RPMI7951 (cell line): ENCODE results near the gene CNPY4. TPM values are rescaled to one million over a fixed set of nuclear protein-coding genes. Genes with fewer than 3 reads are reported as not detected.

Experiments used
- DNase-seq: peaks from one replicate; pipeline ENCODE4 v3.0.0-alpha.2; 2012; ENCODE audit warnings: low read depth
- total RNA-seq: library from RNA; depleted of rRNA; stranded (reverse); fragments of >200 nt; shearing (Covaris generic); gene quantifications from 2 replicates; pipeline ENCODE4 v1.2.3, GENCODE V29; 2014

Gene CNPY4
- total RNA-seq, 1 experiment from 2014 or later, result 32.6 TPM

DNA sequence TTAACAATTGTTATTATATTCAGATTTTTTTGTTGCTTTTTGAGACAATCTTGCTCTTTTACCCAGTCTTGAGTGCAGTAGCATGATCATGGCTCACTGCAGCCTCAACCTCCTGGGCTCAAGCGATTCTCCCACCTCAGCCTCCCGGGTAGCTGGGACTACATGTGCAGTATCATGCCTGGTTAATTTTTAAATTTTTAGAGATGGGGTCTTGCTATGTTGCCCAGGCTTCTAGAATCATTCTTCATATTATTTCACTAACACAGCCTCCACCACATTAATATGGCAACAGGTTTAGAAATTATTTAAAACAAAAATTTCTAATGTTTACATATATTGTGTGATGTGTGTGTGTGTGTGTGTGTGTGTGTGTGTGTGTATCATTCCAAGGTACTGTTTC is 27.8 kb downstream of the CNPY4 start:
- DNase-seq, result no peak

DNA sequence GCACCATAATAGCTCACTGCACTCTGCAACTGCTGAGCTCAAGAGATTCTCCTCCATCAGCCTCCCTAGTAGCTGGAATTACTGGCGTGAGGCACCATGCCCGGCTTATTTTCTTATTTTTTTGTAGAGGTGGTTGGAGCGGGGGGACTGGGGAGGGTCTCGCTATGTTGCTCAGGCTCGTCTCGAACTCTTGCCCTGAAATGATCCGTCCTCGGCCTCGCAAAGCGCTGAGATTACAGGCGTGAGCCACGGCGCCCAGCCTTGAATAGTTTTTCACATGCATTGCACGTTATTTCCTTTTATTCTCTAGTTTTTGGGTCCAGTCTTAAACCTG is 28.8 kb downstream of the CNPY4 start:
- no peak for DNase-seq

DNA sequence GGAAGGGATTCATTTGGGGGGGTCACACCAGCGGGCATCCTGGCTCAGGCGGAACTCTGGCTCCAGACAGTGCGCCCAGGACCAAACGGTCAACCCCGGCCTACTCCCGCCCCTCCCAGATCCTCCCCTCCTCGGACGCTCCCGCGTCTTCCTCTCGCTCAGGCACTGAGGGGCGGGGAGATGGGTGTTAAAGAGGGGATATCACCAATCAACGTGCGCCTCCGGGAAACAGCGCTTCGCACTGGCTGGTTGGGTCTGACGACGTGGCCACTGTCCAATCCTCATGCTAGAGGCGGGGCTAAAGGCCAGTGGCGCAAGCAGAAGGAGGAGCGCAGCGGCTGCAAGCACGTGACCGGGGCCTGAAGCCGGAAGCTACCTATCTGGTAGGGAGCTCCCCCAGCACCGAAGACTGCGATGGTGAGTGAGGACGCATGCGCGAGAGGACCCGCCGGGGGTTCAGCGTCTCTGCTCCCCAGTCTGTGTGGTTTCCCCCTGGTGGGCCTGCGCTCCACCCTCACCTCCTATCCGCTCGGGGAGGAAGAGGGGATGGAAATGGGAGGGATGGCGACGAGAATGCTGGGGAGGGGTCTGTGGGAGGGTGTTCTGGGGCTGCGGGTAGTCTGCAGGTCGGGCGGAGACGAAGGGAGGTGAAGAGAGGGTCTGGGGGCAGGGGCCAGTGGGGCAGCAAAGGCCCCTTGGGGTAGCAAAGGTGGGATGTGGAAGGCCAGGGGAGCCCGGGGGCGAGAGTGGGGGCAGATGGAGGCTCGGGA is 29.3 kb downstream of the CNPY4 start, which contains the start of gene LAMTOR4:
Gene LAMTOR4 (plus strand): TSS at position 360 of the 770 bp plus-strand sequence. CDS start 55 bp downstream, at position 415.
- peak; percentile 99 for DNase-seq

DNA sequence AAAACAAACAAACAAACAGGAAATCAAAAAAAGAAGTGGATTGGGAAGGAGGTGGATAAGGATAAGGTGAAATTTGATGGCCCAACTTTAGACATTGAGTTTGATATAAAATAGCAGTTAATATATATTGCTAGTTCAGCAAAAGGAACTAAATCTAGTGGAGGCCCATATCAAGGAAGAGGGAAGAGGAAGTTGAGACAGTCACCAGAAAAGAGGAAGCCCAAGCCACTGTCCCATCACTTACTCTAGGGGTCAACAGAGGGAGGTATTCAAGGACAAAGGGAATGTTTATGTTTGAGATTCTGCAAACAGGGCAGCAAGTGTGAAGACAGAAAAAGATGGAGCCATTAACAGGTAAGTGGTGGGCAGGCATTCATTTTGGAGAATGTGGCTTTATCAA is 33.0 kb downstream of the CNPY4 start:
- no peak for DNase-seq

DNA sequence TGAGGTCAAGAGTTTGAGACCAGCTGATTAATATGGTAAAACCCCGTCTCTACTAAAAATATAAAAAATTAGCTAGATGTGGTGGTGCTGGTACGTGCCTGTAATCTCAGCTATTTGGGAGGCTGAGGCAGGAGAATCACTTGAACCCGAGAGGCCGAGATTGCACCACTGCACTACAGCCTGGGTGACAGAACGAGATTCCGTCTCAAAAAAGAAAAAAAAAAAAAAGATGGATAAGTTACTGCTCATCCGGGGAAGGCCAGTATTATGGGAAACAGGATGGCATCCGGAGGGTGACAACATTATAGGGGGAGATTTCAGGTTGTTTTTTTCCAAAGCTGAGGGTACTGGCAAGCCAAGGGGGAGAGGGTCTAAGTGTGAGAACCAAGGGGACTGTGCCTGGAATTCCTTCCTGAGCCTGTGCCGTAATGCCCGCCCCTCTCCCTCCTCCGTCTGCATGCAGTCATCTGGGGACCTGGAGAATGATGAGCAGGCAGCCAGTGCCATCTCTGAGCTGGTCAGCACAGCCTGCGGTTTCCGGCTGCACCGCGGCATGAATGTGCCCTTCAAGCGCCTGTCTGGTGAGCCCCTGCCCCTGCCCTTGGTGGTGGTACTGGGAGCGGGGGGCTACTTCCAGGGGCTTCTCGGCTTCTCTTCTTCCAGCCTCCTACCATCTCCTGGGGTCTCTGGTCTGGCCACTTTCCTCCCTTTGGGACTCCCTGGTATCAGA is 33.7 kb downstream of the CNPY4 start:
- no peak for DNase-seq

DNA sequence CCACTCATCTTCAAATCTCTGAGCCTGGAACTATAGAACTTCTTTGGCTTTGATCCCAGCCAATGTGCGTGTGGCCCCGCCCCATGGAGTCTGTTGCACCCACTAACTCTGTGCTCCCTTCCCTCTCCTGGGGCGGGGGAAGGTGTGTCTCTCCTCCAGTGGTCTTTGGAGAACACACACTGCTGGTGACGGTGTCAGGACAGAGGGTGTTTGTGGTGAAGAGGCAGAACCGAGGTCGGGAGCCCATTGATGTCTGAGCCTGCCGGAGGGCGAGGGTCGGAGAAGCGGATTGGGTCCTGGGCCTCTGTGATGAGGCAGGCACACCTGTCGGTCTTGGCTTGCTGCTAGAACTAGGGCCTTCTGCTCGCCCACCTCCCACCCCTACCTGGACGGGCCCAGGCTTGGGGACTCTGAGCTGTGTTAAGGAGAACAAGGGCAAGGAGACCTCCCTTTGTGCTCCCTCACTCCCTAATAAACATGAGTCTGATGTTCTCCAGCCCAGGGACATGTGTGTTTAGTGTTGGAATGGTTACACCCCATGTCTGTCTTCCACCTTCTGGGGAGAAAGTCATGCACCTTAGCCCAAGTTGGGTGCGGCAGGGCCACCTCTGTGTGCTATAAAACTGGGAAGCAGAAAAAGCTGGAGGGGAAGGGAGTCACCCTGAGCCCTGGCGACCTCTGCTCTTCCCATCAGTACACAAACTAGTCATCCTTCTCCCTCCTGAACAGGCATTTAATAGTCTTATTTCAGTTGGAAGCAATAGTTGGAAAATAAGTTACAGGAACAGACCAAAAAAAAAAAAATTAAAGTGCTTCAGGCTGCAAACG is 34.5 kb downstream of the CNPY4 start:
- no peak for DNase-seq

DNA sequence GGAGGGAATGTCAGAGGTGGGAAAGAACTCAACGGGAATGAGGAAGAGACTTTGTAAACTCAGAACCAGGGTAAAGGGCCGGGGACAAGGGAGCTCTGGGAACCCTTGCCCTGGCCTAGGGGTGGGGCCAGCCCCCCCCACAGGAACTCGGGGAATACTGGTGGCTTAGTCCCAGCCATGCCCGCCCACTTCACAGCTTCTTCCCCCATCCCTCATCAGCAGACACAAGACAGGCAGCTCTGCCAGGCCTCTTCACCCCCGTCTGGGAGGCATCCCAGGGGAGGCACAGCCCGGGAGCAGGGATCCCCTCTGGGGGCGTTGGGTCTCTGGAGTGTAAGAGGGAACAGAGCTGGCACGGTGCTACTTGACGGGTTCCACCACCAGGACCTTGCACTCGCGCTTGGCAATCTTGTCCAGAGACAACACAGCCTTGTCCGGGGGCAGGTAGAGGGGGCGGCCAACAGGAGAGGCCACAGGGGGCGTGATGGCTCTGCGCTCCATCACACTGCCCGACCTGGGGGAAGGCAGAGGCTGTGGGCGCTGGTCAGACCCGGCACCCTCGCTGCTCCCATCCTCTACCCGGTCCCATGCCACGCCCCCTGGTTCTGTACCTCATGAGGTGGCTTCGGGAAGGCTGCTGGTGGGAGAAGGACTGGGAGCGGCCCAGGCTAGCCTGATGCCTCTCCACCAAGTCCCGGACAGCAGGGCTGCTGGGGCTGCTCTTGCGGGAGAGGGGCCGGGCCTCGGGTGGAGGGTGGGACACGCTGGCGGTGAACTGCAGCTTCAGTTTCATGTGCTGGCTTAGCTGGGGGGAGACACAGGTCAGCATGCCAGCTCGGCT is 35.4 kb downstream of the CNPY4 start:
- no peak for DNase-seq

DNA sequence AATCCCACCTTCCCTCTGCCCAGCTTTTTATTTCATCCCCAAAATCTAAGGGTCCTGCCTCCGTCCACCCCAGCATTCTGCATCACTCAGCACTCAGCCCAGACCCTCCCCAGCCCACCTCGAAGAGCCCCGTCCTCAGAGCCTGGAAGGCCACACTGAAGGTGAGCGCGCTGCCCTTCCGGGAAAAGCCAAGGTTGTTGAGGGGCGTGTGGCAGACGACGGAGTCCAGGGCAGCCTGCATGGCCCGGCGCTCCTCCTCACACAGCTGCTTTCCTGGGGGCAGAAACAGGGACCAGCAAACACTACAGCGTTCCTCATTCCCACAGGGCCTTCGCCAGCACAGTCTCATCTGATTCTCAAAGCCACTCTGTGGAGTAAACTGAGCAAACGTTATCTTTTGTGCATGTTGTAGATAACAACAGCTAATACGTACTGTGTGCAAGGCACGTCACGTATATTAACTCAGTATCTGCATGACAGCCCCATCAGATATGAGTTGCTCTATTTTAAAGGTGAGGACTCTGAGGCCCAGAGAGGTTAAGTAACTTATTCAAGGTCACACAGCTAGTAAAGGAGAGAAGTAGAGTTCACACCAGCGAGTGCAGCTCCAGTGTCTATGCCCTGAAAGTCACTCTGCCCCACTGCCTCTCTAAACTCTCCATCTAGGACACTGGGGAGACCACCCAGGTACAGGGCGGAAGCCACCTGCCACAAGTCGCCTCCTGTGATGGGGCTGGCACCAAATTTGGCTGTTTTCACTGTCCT is 36.3 kb downstream of the CNPY4 start:
- DNase-seq, result no peak

DNA sequence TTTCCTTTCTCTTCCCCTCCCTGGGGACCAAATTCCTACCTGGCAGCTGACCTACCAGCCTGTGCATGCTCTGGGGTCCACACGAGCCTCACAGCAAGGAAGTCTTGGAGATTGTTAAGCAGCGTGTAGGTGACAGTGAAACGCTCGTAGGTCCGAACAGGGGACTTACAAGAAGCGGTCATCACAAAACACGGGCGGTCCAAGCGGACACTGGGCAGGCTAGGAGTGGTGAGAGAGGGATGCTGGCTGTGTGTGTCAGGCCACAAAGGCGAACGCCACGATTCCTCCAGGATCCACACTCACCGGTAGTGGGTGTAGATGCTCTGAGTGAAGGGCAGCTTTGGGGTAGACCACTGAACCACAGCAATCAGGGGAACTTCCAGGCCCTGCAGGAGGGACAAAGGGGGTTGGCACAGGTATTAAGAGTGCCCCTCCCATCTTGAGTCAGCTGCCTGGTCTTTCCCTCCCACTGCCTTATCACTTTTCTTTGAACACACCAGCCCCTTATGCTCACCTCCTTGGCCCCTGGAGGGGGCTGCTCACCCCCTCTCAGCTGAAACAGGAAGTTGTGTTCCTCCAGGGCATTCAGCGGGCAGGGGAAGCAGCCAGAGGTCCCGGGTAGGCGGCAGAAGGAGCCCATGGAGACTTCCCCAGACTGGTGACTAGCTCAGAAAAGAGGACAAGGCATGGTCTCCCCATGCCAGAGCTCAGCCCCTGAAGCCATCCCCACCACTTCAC is 37.1 kb downstream of the CNPY4 start:
- no peak for DNase-seq

DNA sequence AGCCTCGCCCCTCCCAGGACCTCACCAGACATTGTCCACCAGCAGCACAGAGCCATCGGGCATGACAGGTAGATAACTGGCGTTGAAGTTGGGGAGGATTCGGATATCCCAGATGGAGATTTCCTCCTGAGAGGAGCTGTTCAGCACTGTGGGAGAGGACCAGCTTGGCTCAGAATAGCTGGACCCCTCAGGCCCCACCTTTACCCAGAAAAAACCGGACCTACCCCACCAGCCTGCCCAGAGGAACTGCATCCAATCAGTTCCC is 37.6 kb downstream of the CNPY4 start:
- no peak for DNase-seq

DNA sequence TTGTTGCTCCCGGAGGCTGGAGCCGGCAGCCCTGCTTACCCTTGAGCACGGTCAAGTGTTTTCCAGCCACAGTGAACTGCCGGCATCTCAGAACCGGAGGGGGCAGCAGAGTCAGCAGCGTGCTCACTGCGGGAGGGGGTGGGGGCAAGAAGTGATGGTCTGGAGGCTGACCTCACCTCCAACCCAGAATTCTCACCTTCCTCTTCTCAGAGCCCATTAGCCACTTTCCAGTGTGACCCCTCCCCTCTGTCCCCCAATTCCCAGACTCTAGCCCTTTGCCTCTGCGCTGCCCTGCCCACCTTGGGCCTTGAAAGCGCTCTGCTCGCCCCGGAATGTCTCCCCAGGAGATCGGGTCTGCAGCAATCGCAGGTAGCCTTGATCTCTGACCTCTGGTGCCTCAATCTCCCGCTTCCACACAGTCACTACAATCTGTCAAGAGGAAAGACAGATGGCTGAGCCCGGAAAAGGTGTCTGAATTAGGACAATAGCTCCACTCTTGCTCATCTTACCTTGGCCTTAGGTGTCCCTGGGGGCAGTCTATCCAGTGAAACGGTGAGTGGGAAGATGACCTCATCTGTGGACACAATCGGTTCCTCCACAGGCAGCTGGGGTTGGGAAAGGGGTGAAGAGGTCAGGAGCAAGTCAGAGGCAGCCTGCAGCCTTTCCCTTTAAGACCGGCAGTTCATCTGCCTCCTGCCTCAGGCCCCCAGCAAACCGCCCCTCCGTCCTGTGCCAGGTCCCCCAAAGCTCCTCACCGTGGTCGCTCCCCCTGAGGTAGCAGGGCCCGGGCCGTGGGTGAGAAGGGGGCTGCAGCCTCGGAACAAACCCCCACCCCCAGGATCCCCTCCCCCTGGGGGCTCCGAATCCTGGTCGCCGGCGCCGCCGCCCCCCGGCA is 38.1 kb downstream of the CNPY4 start:
- peak; percentile 54 for DNase-seq

DNA sequence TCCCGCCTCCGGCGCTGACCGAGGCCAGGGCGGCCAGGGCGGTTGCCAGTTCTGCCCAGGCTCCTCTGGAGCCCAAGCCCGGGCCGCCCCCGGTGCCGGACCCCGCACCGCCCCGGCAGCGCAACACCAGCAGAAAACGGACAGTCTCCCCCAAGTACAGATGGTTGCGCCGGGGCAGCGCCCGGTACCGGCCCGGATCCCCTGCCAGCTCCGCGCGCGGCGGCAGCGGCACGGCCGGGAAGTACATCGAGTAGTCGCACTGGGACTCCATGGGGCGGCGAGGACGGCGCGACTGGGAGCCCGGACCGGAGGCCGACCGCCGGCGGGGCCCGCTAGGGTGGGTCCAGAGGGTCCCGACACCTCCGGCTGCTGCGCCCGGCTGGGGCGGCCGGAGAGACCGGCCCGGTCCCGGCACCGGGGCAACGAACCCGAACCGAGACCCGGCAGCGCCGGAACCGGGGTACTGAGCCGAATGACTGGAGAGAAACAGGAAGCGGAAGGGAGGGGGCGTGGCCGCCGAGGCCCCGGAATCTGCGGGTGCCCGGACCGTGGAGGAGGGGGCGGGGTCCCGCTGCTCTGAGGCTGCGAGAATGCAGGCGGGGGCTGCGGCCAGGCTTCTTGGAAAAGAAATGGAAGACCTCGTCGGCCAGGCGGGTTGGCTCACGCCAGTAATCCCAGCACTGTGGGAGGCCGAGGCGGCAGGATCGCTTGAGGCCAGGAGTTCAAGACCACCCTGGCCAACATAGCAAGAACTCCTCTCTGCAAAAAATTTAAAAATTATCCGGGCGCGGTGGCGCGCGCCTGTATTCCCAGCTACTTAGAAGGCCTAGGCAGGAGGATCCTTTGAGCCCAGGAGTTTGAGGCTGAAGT is 39.0 kb downstream of the CNPY4 start, which contains the start of gene TRAPPC14:
Gene TRAPPC14 (minus strand): TSS at position 495 of the 870 bp plus-strand sequence. CDS start 224 bp downstream, at position 271.
- DNase-seq, result peak; percentile 84

DNA sequence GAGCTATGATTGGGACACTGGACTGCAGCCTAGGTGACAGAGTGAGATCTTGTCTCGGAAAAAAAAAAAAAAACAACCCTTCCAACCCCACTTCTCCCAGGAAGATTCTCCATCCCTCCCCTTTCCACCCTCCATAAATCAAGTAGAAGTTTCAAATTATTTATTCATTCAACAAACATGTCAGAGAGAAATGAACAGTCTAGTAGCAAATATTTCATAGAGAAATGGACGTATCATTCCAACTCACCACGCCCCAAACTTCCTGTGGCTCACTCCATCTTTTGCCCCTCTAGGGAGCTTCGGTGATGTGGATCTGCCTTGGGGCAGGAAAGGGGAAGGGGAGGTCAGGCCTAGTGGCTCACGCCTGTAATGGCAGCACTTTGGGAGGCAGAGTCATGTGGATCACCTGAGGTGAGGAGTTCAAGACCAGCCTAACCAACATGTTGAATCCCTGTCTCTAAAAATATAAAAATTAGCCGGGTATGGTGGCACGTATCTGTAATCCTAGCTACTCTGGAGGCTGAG is 39.7 kb downstream of the CNPY4 start:
- DNase-seq, result peak; percentile 34

DNA sequence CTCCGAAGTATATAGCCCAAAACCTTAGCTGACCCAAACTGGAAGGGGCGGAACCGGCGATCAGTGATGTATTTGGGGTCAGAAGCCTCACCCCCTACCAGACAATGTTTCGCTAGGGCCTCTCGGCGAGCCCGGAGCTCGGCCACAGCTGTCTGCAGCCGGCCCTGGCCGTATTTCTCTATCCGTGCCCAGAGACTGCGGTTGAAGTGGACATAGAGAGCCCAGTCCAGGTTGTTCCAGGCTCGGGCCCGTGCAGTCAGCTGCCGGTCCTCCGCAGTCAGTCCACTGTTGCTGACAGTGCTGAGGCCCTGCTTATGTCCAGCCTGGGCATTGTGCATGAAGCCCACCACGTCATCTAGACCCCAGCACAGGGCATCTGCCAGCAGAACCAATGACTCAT is 40.6 kb downstream of the CNPY4 start:
- no peak for DNase-seq

DNA sequence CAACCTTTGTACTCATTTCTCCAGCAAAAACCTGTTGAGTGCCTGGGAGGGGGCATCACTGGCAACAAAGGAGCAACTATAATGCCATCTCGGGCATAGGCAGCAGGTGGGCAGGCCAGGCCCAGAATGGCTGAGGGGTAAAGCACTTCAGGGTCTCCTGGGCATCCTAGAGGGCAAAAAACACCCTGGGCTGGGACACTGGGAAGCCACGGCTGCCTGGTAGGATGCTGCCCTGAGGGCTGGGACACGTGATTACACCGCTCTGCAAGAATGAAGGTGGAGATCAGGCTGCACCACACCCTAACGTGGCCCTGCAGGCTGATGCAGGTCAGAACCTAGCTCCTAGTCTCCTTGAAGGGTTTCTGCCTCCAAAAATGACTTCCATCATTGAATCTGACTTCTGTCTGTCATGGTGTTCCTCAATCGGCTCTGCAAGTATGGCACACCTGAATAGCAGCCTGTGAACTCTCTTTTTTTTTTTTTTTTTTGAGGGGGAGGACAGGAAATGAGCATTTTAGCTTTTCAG is 43.6 kb downstream of the CNPY4 start:
- DNase-seq, result no peak

DNA sequence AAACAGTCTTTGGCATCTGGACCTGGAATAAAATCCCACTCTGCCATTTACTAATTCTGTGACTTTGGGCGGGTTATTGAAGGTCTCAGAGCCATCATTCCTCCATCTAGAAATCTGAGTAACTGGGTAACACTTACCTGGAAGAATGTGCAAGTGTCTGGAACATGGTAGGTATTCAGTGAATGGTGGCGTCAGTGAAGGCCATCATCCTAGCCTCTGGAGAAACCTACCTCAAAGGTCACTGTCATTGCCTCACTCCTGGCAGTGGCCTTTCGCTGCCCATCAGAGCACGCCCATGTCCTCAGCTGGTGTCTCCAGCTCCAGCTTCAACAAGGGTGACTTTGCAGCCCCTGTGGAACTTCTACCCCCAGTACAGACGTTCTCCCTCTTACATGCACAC is 44.4 kb downstream of the CNPY4 start:
- no peak for DNase-seq

DNA sequence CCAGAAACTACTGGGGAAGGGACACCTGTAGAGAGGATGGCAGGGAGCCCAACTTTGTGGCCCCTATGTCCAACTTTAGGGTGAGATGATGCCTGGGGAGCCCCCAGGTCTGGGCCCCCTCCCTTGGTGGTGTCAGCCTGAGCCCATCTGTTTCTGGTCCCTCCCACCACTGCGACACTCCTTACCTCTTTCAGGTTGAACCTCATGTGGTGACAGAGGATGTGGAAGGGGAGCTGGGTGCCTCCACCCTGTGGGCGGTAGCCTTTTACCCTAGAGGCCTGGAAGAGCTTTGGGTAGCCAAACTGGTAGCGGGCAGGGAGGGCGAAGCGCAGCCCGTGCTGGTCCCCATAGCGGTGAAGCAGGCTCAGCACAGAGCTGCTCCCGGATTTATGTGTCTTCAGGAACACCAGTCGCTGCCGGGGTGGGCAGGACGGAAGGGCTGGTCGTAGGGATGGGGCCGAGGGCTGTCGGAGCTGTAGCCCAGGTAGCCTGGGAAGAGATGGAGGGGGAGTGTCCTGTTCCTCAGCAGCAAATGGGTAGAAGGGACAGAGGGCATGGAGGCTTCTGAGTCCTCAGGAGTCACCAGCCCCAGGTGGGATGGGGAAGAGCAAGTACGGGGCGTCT is 47.0 kb downstream of the CNPY4 start:
- DNase-seq, result no peak
